GM19035 (cell line): ENCODE measurements around the gene ZBTB3.
"Not testable (repeated sequence)": the region's sequence is repeated elsewhere in the genome, so short reads cannot be mapped to it uniquely, and the experiment has no call there.

Experiments
- ATAC-seq: cut with Tn5 transposase; IDR thresholded peaks from one replicate; pipeline ENCODE4 v1.9.1; 2021; ENCODE audit not compliant: unreplicated experiment

ZBTB3 gene

GRCh38 chr11:62716816-62717215 is 37.1 kb downstream of the ZBTB3 start:
- ATAC-seq, result no peak

- ATAC-seq, result no peak
These were observed 37.8 kb downstream of the ZBTB3 start for GRCh38 chr11:62716206-62716605.

GRCh38 chr11:62715150-62716130 is 38.5 kb downstream of the ZBTB3 start:
- no peak for ATAC-seq

GRCh38 chr11:62713343-62713742 is 40.6 kb downstream of the ZBTB3 start:
- no peak for ATAC-seq

GRCh38 chr11:62712861-62713260 is 41.1 kb downstream of the ZBTB3 start:
- ATAC-seq, result no peak

- ATAC-seq, result no peak
These were observed 41.6 kb downstream of the ZBTB3 start for GRCh38 chr11:62712276-62712812.

- ATAC-seq, result peak; percentile 9
These were observed 44.0 kb downstream of the ZBTB3 start for GRCh38 chr11:62710001-62710345.

- peak; percentile 74 for ATAC-seq
These were observed 44.5 kb downstream of the ZBTB3 start for GRCh38 chr11:62709247-62710000.

GRCh38 chr11:62708793-62709192 is 45.2 kb downstream of the ZBTB3 start:
- no peak for ATAC-seq

- no peak for ATAC-seq
These were observed 45.6 kb downstream of the ZBTB3 start for GRCh38 chr11:62708392-62708791.

- no peak for ATAC-seq
These were observed 46.6 kb downstream of the ZBTB3 start, which contains the start of the genes BSCL2 and GNG3 for GRCh38 chr11:62707277-62707861. TSS of gene BSCL2 (minus strand) at chr11:62707424. CDS start at chr11:62707195, 229 bp downstream. TSS of gene GNG3 (plus strand) at chr11:62707676. CDS start at chr11:62708296, 620 bp downstream.

- ATAC-seq, result no peak
These were observed 47.1 kb downstream of the ZBTB3 start for GRCh38 chr11:62706850-62707247.

GRCh38 chr11:62705880-62706849 is 47.8 kb downstream of the ZBTB3 start:
- ATAC-seq, result peak; percentile 54

GRCh38 chr11:62705413-62705812 is 48.5 kb downstream of the ZBTB3 start:
- no peak for ATAC-seq

GRCh38 chr11:62703921-62704320 is 50.0 kb downstream of the ZBTB3 start:
- ATAC-seq, result not testable (repeated sequence)

- ATAC-seq, result no peak
These were observed 51.7 kb downstream of the ZBTB3 start for GRCh38 chr11:62702246-62702645.
